Measurements from ENCODE around the gene IL18RAP.

GRCh38 chr2:102376052-102376591 is 46.8 kb upstream of the IL18RAP start:
- TF ChIP-seq CTCF (IDR thresholded peaks at IDR 0.05) (no peak), EZH2phosphoT487 (IDR thresholded peaks at IDR 0.05) (no peak), EZH2 (IDR thresholded peaks at IDR 0.05) (no peak)

All from neural progenitor cell (in vitro differentiated cells).